HG03159 (cell line): ENCODE measurements around the gene IDH3B.
A peak's percentile ranks its signal among the peaks of the same experiment; 100 is the strongest.

Source experiments
- ATAC-seq: cut with Tn5 transposase; IDR thresholded peaks from one replicate; pipeline ENCODE4 v1.9.1; 2021; ENCODE audit warnings: mild to moderate bottlenecking, moderate library complexity; ENCODE audit not compliant: unreplicated experiment

IDH3B gene

GRCh38 chr20:2658414-2659354 is 5.3 kb downstream of the IDH3B start:
- no peak for ATAC-seq

GRCh38 chr20:2657674-2658073 is 6.3 kb downstream of the IDH3B start:
- ATAC-seq: no peak

- ATAC-seq: no peak
Observed at GRCh38 chr20:2657241-2657640, 6.8 kb downstream of the IDH3B start.

GRCh38 chr20:2656471-2657117 is 7.4 kb downstream of the IDH3B start:
- ATAC-seq: no peak

- no peak for ATAC-seq
Observed at GRCh38 chr20:2655331-2656116, 8.5 kb downstream of the IDH3B start.

GRCh38 chr20:2654831-2655230 is 9.2 kb downstream of the IDH3B start:
- ATAC-seq: no peak

- no peak for ATAC-seq
Observed at GRCh38 chr20:2654384-2654822, 9.6 kb downstream of the IDH3B start.

GRCh38 chr20:2653556-2654383 is 10.2 kb downstream of the IDH3B start:
- no peak for ATAC-seq

- ATAC-seq: peak; percentile 45
Observed at GRCh38 chr20:2652724-2653555, 11.1 kb downstream of the IDH3B start.

- ATAC-seq: peak; percentile 76
Observed at GRCh38 chr20:2651772-2652723, 12.0 kb downstream of the IDH3B start, which contains the start of gene NOP56. TSS of gene NOP56 (plus strand) at chr20:2652632. CDS start at chr20:2652661, 29 bp downstream.

- ATAC-seq: no peak
Observed at GRCh38 chr20:2643708-2644107, 20.3 kb downstream of the IDH3B start.

GRCh38 chr20:2640899-2641298 is 23.1 kb downstream of the IDH3B start:
- no peak for ATAC-seq

GRCh38 chr20:2640260-2640659 is 23.8 kb downstream of the IDH3B start:
- ATAC-seq: no peak

- ATAC-seq: no peak
Observed at GRCh38 chr20:2637246-2637645, 26.8 kb downstream of the IDH3B start.

- ATAC-seq: no peak
Observed at GRCh38 chr20:2633381-2633780, 30.6 kb downstream of the IDH3B start.

GRCh38 chr20:2631228-2631627 is 32.8 kb downstream of the IDH3B start:
- ATAC-seq: no peak

GRCh38 chr20:2626853-2627541 is 37.0 kb downstream of the IDH3B start:
- ATAC-seq: no peak

GRCh38 chr20:2625062-2625461 is 39.0 kb downstream of the IDH3B start:
- ATAC-seq: no peak
